Measurements from ENCODE around the gene IL36RN.

The IL36RN gene

GRCh38 chr2:113014067-113014466 lies 44.9 kb upstream of the IL36RN start:
- H3K27ac ChIP-seq: no peak overlapping the region
- TF ChIP-seq CTCF (conservative IDR thresholded peaks at IDR 0.05) (no peak), ZFX (IDR thresholded peaks at IDR 0.05) (no peak)

- TF ChIP-seq CTCF (conservative IDR thresholded peaks at IDR 0.05) (no peak), ZFX (IDR thresholded peaks at IDR 0.05) (no peak)
- H3K27ac ChIP-seq: no peak overlapping the region
These were observed 44.0 kb upstream of the IL36RN start for GRCh38 chr2:113015042-113015441.

- H3K27ac ChIP-seq: no peak overlapping the region
- no peak for TF ChIP-seq CTCF (conservative IDR thresholded peaks at IDR 0.05)
- no peak for TF ChIP-seq ZFX (IDR thresholded peaks at IDR 0.05)
These were observed 43.3 kb upstream of the IL36RN start for GRCh38 chr2:113015655-113016054.

GRCh38 chr2:113018509-113018908 lies 40.5 kb upstream of the IL36RN start:
- TF ChIP-seq CTCF (conservative IDR thresholded peaks at IDR 0.05) (no peak), ZFX (IDR thresholded peaks at IDR 0.05) (no peak)
- H3K27ac ChIP-seq: no peak overlapping the region

- TF ChIP-seq ZFX (IDR thresholded peaks at IDR 0.05): no peak
- TF ChIP-seq CTCF (conservative IDR thresholded peaks at IDR 0.05): no peak
- H3K27ac ChIP-seq: no peak overlapping the region
These were observed 37.7 kb upstream of the IL36RN start for GRCh38 chr2:113021312-113021711.

- no peak for TF ChIP-seq ZFX (IDR thresholded peaks at IDR 0.05)
- TF ChIP-seq CTCF (conservative IDR thresholded peaks at IDR 0.05): no peak
- H3K27ac ChIP-seq: no peak overlapping the region
These were observed 34.2 kb upstream of the IL36RN start for GRCh38 chr2:113024764-113025163.

- TF ChIP-seq CTCF (conservative IDR thresholded peaks at IDR 0.05) (no peak), ZFX (IDR thresholded peaks at IDR 0.05) (no peak)
- no peak overlapping the region for H3K27ac ChIP-seq
These were observed 33.3 kb upstream of the IL36RN start for GRCh38 chr2:113025737-113026136.

Data from C4-2B (cell line).